ENCODE measurements around the gene PPIL4. TPM values are rescaled to one million over a fixed set of nuclear protein-coding genes. Genes with fewer than 3 reads are reported as not detected.

Gene PPIL4
- total and polyA plus RNA-seq, 10 of the 15 experiments (the other 5 are each of a cell fraction or from before 2014, with no cell fraction given), result 8.0 to 28.4 (median 24.3) TPM

DNA sequence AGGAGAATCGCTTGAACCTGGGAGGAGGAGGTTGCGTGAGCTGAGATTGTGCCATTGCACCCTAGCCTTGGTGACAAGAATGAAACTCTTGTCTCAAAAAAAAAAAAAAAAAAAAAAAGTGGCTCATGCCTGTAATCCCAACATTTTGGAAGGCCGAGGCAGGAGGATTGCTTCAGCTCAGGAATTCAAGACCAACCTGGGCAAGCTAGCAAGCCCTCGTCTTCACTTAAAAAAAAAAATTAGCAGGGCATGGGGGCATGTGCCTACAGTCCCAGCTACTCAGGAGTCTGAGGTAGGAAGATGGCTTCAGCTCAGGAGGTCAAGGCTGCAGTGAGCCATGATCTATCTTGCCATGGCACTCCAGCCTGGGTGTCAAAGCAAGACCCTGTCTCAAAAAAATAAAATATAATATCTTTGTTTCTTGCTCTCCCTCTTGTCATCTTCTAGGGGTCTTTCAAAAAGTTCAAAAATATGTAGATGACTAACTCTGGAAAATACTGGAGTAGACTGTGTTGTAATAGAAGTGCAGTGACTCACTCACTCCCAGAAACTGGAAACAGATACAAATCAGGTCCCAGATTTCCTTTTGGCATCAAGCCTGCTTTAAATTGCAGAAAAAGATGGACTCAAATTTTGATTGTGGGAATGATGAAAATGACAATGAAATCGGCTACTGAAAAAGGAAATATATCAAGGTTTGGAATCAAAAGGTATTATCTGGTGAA is 17.5 kb upstream of the PPIL4 start:
- no TSS peak for BruUV-seq (replicated peaks)
- ChIA-PET SMC1A (ENCODE audit: uncharacterized antibody, unreplicated experiment) (interaction anchor here (0.6 to 1.6 kb wide), 3 partner anchors 13 to 520 kb away, joined by 3 to 5 read pairs (median 3); partner anchors contain the start of gene ZC3H12D), RAD21 (ENCODE audit: unreplicated experiment) (interaction anchor here (0.8 to 0.9 kb wide), 3 partner anchors 16 to 155 kb away, joined by 3 read pairs; partner anchors contain the start of genes LATS1 and PPIL4), CTCF (interaction anchor here (0.8 to 2.1 kb wide), 6 partner anchors 13 to 247 kb away, joined by 3 to 8 read pairs (median 4); no protein-coding TSS in a partner anchor), POLR2A (interaction anchor here (0.6 to 1.4 kb wide), 4 partner anchors 18 to 816 kb away, joined by 3 to 5 read pairs (median 4); partner anchors contain the start of genes PPIL4 and UST)
- in situ Hi-C loops (cut with MboI), result no loop called here
- ATAC-seq, result no peak
- no peaks in the 10 kb centered on the region for H3K9me3 ChIP-seq (replicated peaks; ENCODE audit: control insufficient read depth, insufficient read depth, low read length)
- H3K4me2 ChIP-seq (ENCODE audit: control insufficient read depth, insufficient read depth), result no peak overlapping the region
- WGBS (ENCODE audit: insufficient coverage, insufficient replicate concordance, low lambda C conversion rate, missing lambda C conversion rate), result 80% methylated on average over 4 of the region's 5 CpGs
- no peak for DNase-seq (ENCODE audit: low read depth, low spot score)
- peaks cover 11% of the 10 kb centered on the region; the same call in 1 of the 2 replicates for H3K4me1 ChIP-seq (ENCODE audit: control insufficient read depth, insufficient read depth, low read length)
- H4K20me1 ChIP-seq (ENCODE audit: control insufficient read depth, insufficient read depth), result no peaks in the 10 kb centered on the region
- intact Hi-C loops (cut with micrococcal nuclease; ENCODE audit: unreplicated experiment), result no loop called here
- H2AFZ ChIP-seq (ENCODE audit: control insufficient read depth, low read depth, low read length), result no peak overlapping the region
- H3K27me3 ChIP-seq (replicated peaks in 1 of 2; ENCODE audit: control insufficient read depth in 2 of 2, insufficient read depth in 2 of 2, low read length in 1 of 2), result no peaks in the 10 kb centered on the region
- H3K36me3 ChIP-seq (ENCODE audit: control insufficient read depth in 2 of 2, insufficient read depth in 2 of 2, low read length in 1 of 2), result no peaks in the 10 kb centered on the region
- H3K27ac ChIP-seq (ENCODE audit: control insufficient read depth, insufficient read depth), result no peak overlapping the region
- peaks cover 20% of the 10 kb centered on the region for H3K79me2 ChIP-seq (ENCODE audit: control insufficient read depth, insufficient read depth, low read length)
- no peak overlapping the region for H3K9ac ChIP-seq (ENCODE audit: control insufficient read depth, insufficient read depth, low read length)
- no peak for FAIRE-seq
- H3K4me3 ChIP-seq, result no peak overlapping the region
- TF ChIP-seq NBN (IDR thresholded peaks at IDR 0.05), result no peak
- TF ChIP-seq, protein P1, sequence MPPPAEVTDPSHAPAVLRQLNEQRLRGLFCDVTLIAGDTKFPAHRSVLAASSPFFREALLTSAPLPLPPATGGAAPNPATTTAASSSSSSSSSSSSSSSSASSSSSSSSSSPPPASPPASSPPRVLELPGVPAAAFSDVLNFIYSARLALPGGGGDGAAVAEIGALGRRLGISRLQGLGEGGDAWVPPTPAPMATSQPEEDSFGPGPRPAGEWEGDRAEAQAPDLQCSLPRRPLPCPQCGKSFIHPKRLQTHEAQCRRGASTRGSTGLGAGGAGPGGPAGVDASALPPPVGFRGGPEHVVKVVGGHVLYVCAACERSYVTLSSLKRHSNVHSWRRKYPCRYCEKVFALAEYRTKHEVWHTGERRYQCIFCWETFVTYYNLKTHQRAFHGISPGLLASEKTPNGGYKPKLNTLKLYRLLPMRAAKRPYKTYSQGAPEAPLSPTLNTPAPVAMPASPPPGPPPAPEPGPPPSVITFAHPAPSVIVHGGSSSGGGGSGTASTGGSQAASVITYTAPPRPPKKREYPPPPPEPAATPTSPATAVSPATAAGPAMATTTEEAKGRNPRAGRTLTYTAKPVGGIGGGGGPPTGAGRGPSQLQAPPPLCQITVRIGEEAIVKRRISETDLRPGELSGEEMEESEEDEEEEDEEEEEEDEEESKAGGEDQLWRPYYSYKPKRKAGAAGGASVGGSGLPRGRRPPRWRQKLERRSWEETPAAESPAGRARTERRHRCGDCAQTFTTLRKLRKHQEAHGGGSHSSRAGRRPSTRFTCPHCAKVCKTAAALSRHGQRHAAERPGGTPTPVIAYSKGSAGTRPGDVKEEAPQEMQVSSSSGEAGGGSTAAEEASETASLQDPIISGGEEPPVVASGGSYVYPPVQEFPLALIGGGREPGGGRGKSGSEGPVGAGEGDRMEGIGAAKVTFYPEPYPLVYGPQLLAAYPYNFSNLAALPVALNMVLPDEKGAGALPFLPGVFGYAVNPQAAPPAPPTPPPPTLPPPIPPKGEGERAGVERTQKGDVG (CRISPR knock-in tag; IDR thresholded peaks at IDR 0.05), result no peak
- TF ChIP-seq NR2F1 (conservative IDR thresholded peaks at IDR 0.05), result no peak
- TF ChIP-seq, protein P2, sequence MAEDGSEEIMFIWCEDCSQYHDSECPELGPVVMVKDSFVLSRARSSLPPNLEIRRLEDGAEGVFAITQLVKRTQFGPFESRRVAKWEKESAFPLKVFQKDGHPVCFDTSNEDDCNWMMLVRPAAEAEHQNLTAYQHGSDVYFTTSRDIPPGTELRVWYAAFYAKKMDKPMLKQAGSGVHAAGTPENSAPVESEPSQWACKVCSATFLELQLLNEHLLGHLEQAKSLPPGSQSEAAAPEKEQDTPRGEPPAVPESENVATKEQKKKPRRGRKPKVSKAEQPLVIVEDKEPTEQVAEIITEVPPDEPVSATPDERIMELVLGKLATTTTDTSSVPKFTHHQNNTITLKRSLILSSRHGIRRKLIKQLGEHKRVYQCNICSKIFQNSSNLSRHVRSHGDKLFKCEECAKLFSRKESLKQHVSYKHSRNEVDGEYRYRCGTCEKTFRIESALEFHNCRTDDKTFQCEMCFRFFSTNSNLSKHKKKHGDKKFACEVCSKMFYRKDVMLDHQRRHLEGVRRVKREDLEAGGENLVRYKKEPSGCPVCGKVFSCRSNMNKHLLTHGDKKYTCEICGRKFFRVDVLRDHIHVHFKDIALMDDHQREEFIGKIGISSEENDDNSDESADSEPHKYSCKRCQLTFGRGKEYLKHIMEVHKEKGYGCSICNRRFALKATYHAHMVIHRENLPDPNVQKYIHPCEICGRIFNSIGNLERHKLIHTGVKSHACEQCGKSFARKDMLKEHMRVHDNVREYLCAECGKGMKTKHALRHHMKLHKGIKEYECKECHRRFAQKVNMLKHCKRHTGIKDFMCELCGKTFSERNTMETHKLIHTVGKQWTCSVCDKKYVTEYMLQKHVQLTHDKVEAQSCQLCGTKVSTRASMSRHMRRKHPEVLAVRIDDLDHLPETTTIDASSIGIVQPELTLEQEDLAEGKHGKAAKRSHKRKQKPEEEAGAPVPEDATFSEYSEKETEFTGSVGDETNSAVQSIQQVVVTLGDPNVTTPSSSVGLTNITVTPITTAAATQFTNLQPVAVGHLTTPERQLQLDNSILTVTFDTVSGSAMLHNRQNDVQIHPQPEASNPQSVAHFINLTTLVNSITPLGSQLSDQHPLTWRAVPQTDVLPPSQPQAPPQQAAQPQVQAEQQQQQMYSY (CRISPR knock-in tag; IDR thresholded peaks at IDR 0.05), result no peak
- TF ChIP-seq ETV6 (conservative IDR thresholded peaks at IDR 0.05 in 1 of 2, IDR thresholded peaks at IDR 0.05 in 1 of 2; ENCODE audit: borderline replicate concordance in 1 of 2, low read depth in 1 of 2), result no peak
- no peak for TF ChIP-seq NR2C1 (IDR thresholded peaks at IDR 0.05)
- no peak for TF ChIP-seq EP300 (IDR thresholded peaks at IDR 0.05; ENCODE audit: borderline replicate concordance in 1 of 2, control insufficient read depth in 1 of 2, low read depth in 2 of 2, low read length in 2 of 2)
- TF ChIP-seq HDAC6 (IDR thresholded peaks at IDR 0.05; ENCODE audit: unreplicated experiment), result no peak
- TF ChIP-seq SMAD5 (IDR thresholded peaks at IDR 0.05; ENCODE audit: low read depth), result no peak
- TF ChIP-seq, protein P3, sequence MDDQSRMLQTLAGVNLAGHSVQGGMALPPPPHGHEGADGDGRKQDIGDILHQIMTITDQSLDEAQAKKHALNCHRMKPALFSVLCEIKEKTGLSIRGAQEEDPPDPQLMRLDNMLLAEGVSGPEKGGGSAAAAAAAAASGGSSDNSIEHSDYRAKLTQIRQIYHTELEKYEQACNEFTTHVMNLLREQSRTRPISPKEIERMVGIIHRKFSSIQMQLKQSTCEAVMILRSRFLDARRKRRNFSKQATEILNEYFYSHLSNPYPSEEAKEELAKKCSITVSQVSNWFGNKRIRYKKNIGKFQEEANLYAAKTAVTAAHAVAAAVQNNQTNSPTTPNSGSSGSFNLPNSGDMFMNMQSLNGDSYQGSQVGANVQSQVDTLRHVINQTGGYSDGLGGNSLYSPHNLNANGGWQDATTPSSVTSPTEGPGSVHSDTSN (IDR thresholded peaks at IDR 0.05; ENCODE audit: insufficient replicate concordance, low read depth, low read length), result no peak
- TF ChIP-seq HCFC1 (IDR thresholded peaks at IDR 0.05; ENCODE audit: low read length), result no peak
- no peak for TF ChIP-seq ZNF24 (IDR thresholded peaks at IDR 0.05)
- TF ChIP-seq YY1 (IDR thresholded peaks at IDR 0.05; ENCODE audit: low read depth, low read length), result no peak
